Transverse colon (tissue), 4 donors: ENCODE measurements around the gene CYSLTR1.

Source experiments
- CTCF ChIP-seq, 5 experiments: fragments of 200-600 bp in 3 of 5; fragments of 450-650 bp in 2 of 5; sonication (generic) in 3 of 5; IDR thresholded peaks; 1 replicate in 2 of 5; 2 replicates in 3 of 5; pipeline ENCODE4 v1.5.1; 2016 to 2017; ENCODE audit warnings: antibody characterized with exemption in 5 of 5, inconsistent platforms in 3 of 5, mild to moderate bottlenecking in 2 of 5, moderate library complexity in 1 of 5
- POLR2A ChIP-seq: fragments of 450-650 bp; IDR thresholded peaks from one replicate; pipeline ENCODE4 v1.6.1; 2016; ENCODE audit warnings: antibody characterized with exemption, mild to moderate bottlenecking, moderate library complexity
- POLR2AphosphoS5 ChIP-seq, 3 donors: sonication (generic); formaldehyde crosslinking; IDR thresholded peaks; one replicate each; pipeline ENCODE4 v1.6.1; 2016; ENCODE audit warnings: antibody characterized with exemption in 3 of 3

- TF ChIP-seq POLR2A (no peak), POLR2AphosphoS5 (IDR thresholded peaks at IDR 0.05) (no peak), CTCF (IDR thresholded peaks at IDR 0.05) (no peak)
Observed at GRCh38 chrX:78357342-78358055, 30.1 kb upstream of the CYSLTR1 start.
